Measurements from ENCODE around the gene RLBP1. TPM values are rescaled to one million over a fixed set of nuclear protein-coding genes. Genes with fewer than 3 reads are reported as not detected.

Gene RLBP1
- total RNA-seq (2022; extraction: Qiagen RNA extraction), result not detected in 5 replicates

GRCh38 chr15:89221543-89221942 lies at the start of gene RLBP1:
RLBP1 (minus strand) TSS chr15:89221579; CDS start chr15:89218975, 2,604 bp downstream.

GRCh38 chr15:89243691-89244573 lies 22.6 kb upstream of the RLBP1 start, which contains the start of gene FANCI:
FANCI (plus strand) TSS chr15:89243979; CDS start chr15:89247648, 3,669 bp downstream.

Other genes starting within 250 kb of the RLBP1 start
- 73.9 to 128 TPM (median 109 TPM) in 5 replicates for gene ABHD2, start 133.1 kb downstream of the RLBP1 start, total RNA-seq (2022; extraction: Qiagen RNA extraction)
- gene FANCI, start 22.4 kb upstream of the RLBP1 start, total RNA-seq (2022; extraction: Qiagen RNA extraction), result 48.9 to 64.4 TPM (median 58.6 TPM) in 5 replicates
- gene POLG, start 113.2 kb upstream of the RLBP1 start, total RNA-seq (2022; extraction: Qiagen RNA extraction), result 43.9 to 58.3 TPM (median 55.5 TPM) in 5 replicates